Measurements from ENCODE around the gene B3GNT3. TPM values are rescaled to one million over a fixed set of nuclear protein-coding genes. Genes with fewer than 3 reads are reported as not detected.

The B3GNT3 gene
- total RNA-seq, 2 donors from 2014 or later = 0.70 to 1.2 TPM

- Histone ChIP-seq H3K27me3 (ENCODE audit: control insufficient read depth, insufficient read depth, low read length, poor library complexity, severe bottlenecking) (peaks cover 40% of the 10 kb centered on the region), H3K4me3 (ENCODE audit: low read length) (peak overlapping the region; percentile 77), H3K27ac (ENCODE audit: low read depth, low read length) (no peak overlapping the region), H3K9ac (ENCODE audit: extremely low read depth, low read length, poor library complexity, severe bottlenecking) (no peak overlapping the region), H3K4me1 (ENCODE audit: control insufficient read depth, insufficient read depth, low read length) (peaks cover 5% of the 10 kb centered on the region), H3K9me3 (ENCODE audit: control insufficient read depth, low read length) (no peaks in the 10 kb centered on the region), H3K36me3 (ENCODE audit: control insufficient read depth, insufficient read depth, low read length) (no peaks in the 10 kb centered on the region)
- 5 to 11% methylated on average over 19 to 30 of the region's 30 CpGs for WGBS, 2 experiments (ENCODE audit: insufficient coverage in 1 of 2, insufficient read length in 1 of 2)
- no peak for TF ChIP-seq CTCF (conservative IDR thresholded peaks at IDR 0.05)
- H3K4me1 Mint-ChIP-seq = peaks cover 8% of the 10 kb centered on the region
- H3K36me3 Mint-ChIP-seq (ENCODE audit: low read depth) = no peaks in the 10 kb centered on the region
- DNase-seq = no peak
- peak overlapping the region; percentile 56 for H3K4me3 Mint-ChIP-seq
- H3K27me3 Mint-ChIP-seq (ENCODE audit: insufficient read depth) = peaks cover 70% of the 10 kb centered on the region
- no peaks in the 10 kb centered on the region for H3K9me3 Mint-ChIP-seq
- no peak overlapping the region for H3K27ac Mint-ChIP-seq
These were observed 46.5 kb downstream of the B3GNT3 start for GRCh38 chr19:17841371-17841809.

- peak overlapping the region; percentile 56 for H3K4me3 Mint-ChIP-seq
- peaks cover 4% of the 10 kb centered on the region for H3K4me1 Mint-ChIP-seq
- peaks cover 70% of the 10 kb centered on the region for H3K27me3 Mint-ChIP-seq (ENCODE audit: insufficient read depth)
These were observed 47.1 kb downstream of the B3GNT3 start for GRCh38 chr19:17841810-17842662.

GRCh38 chr19:17842663-17843291 lies 47.8 kb downstream of the B3GNT3 start:
- Histone ChIP-seq H3K4me3 (ENCODE audit: low read length) (peak overlapping the region; percentile 49), H3K36me3 (ENCODE audit: control insufficient read depth, insufficient read depth, low read length) (no peaks in the 10 kb centered on the region), H3K27me3 (ENCODE audit: control insufficient read depth, insufficient read depth, low read length, poor library complexity, severe bottlenecking) (peaks cover 40% of the 10 kb centered on the region), H3K9ac (ENCODE audit: extremely low read depth, low read length, poor library complexity, severe bottlenecking) (no peak overlapping the region), H3K9me3 (ENCODE audit: control insufficient read depth, low read length) (no peaks in the 10 kb centered on the region), H3K4me1 (ENCODE audit: control insufficient read depth, insufficient read depth, low read length) (peaks cover 5% of the 10 kb centered on the region), H3K27ac (ENCODE audit: low read depth, low read length) (no peak overlapping the region)
- no peaks in the 10 kb centered on the region for H3K36me3 Mint-ChIP-seq (ENCODE audit: low read depth)
- no peak overlapping the region for H3K27ac Mint-ChIP-seq
- TF ChIP-seq CTCF (conservative IDR thresholded peaks at IDR 0.05) = no peak
- peaks cover 71% of the 10 kb centered on the region for H3K27me3 Mint-ChIP-seq (ENCODE audit: insufficient read depth)
- DNase-seq = no peak
- H3K4me3 Mint-ChIP-seq = peak overlapping the region; percentile 56
- 73 to 80% methylated on average over 4 to 20 of the region's 20 CpGs for WGBS, 2 experiments (ENCODE audit: insufficient coverage in 1 of 2, insufficient read length in 1 of 2)
- peaks cover 4% of the 10 kb centered on the region for H3K4me1 Mint-ChIP-seq
- H3K9me3 Mint-ChIP-seq = no peaks in the 10 kb centered on the region

More at GRCh38 chr19:17841810-17842662, 47.1 kb downstream of the B3GNT3 start:
- Mint-ChIP-seq H3K9me3 (no peaks in the 10 kb centered on the region), H3K36me3 (ENCODE audit: low read depth) (no peaks in the 10 kb centered on the region), H3K27ac (no peak overlapping the region)
- Histone ChIP-seq H3K9ac (ENCODE audit: extremely low read depth, low read length, poor library complexity, severe bottlenecking) (no peak overlapping the region), H3K36me3 (ENCODE audit: control insufficient read depth, insufficient read depth, low read length) (no peaks in the 10 kb centered on the region), H3K4me3 (ENCODE audit: low read length) (peak overlapping the region; percentile 77), H3K27me3 (ENCODE audit: control insufficient read depth, insufficient read depth, low read length, poor library complexity, severe bottlenecking) (peaks cover 40% of the 10 kb centered on the region), H3K27ac (ENCODE audit: low read depth, low read length) (no peak overlapping the region), H3K9me3 (ENCODE audit: control insufficient read depth, low read length) (no peaks in the 10 kb centered on the region), H3K4me1 (ENCODE audit: control insufficient read depth, insufficient read depth, low read length) (peaks cover 5% of the 10 kb centered on the region)
- no peak for TF ChIP-seq CTCF (conservative IDR thresholded peaks at IDR 0.05)
- DNase-seq = peak; percentile 100
- 7 to 12% methylated on average over 21 to 56 of the region's 56 CpGs for WGBS, 2 experiments (ENCODE audit: insufficient coverage in 1 of 2, insufficient read length in 1 of 2)

All from endodermal cell (in vitro differentiated cells).